ENCODE results near the gene PDE9A. TPM values are rescaled to one million over a fixed set of nuclear protein-coding genes. Genes with fewer than 3 reads are reported as not detected.

PDE9A gene
- total and polyA plus RNA-seq, 10 donors = 7.9 to 45.5 (median 23.8) TPM

GRCh38 chr21:42672699-42673458, 19.5 kb downstream of the PDE9A start:
- Histone ChIP-seq H3K4me1 (peaks cover 0 to 53% (median 23%) of the 10 kb centered on the region in 6 donors), H3K27ac (no peak overlapping the region), H3K9me3 (no peaks in the 10 kb centered on the region), H3K27me3 (replicated peaks in 1 of 7) (peaks cover 0 to 6% (median 0%) of the 10 kb centered on the region in 7 donors), H3K36me3 (no peaks in the 10 kb centered on the region), H3K4me3 (no peak overlapping the region)
- TF ChIP-seq POLR2AphosphoS5 (IDR thresholded peaks at IDR 0.05) (no peak), POLR2A (IDR thresholded peaks at IDR 0.05) (no peak), CTCF (IDR thresholded peaks at IDR 0.05 in 8 of 11, conservative IDR thresholded peaks at IDR 0.05 in 3 of 11) (no peak)
- 81 to 92% (median 85%) methylated on average over 24 of the region's 24 CpGs for WGBS, 5 donors
- DNase-seq = no peak
- intact Hi-C loops (cut with DNase I; ENCODE audit: low total_unique reads) = no loop called here

GRCh38 chr21:42673633-42674328, 20.4 kb downstream of the PDE9A start:
- Histone ChIP-seq H3K4me3 (no peak overlapping the region), H3K27ac (peak overlapping the region in 3 of 8 donors; percentile 14 to 33 (median 27))
- no peak for DNase-seq

GRCh38 chr21:42674351-42674940, 21.0 kb downstream of the PDE9A start:
- no peaks in the 10 kb centered on the region for H3K36me3 ChIP-seq
- 29 to 41% (median 39%) methylated on average over 14 of the region's 14 CpGs for WGBS, 5 donors
- no peak for DNase-seq
- H3K27ac ChIP-seq = peak overlapping the region in 5 of 8 donors; percentile 3 to 35 (median 27)
- TF ChIP-seq CTCF (IDR thresholded peaks at IDR 0.05 in 8 of 11, conservative IDR thresholded peaks at IDR 0.05 in 3 of 11) (no peak), POLR2AphosphoS5 (IDR thresholded peaks at IDR 0.05) (peak in 1 of 3 donors; percentile 44), POLR2A (IDR thresholded peaks at IDR 0.05) (no peak)
- intact Hi-C loops (cut with DNase I; ENCODE audit: low total_unique reads) = no loop called here
- H3K4me1 ChIP-seq = peaks cover 0 to 55% (median 25%) of the 10 kb centered on the region in 6 donors
- peak overlapping the region in 1 of 8 donors; percentile 25 for H3K4me3 ChIP-seq
- peaks cover 0 to 22% (median 0%) of the 10 kb centered on the region in 7 donors for H3K27me3 ChIP-seq (replicated peaks in 1 of 7)
- no peaks in the 10 kb centered on the region for H3K9me3 ChIP-seq

More at GRCh38 chr21:42673633-42674328, 20.4 kb downstream of the PDE9A start:
- H3K27me3 ChIP-seq (replicated peaks in 1 of 7) = peaks cover 0 to 15% (median 0%) of the 10 kb centered on the region in 7 donors
- H3K9me3 ChIP-seq = no peaks in the 10 kb centered on the region
- H3K36me3 ChIP-seq = no peaks in the 10 kb centered on the region
- H3K4me1 ChIP-seq = peaks cover 0 to 55% (median 26%) of the 10 kb centered on the region in 6 donors
- no peak for TF ChIP-seq POLR2A (IDR thresholded peaks at IDR 0.05)
- no peak for TF ChIP-seq CTCF (IDR thresholded peaks at IDR 0.05 in 8 of 11, conservative IDR thresholded peaks at IDR 0.05 in 3 of 11)
- TF ChIP-seq POLR2AphosphoS5 (IDR thresholded peaks at IDR 0.05) = no peak
- WGBS, 5 donors = 79 to 89% (median 83%) methylated on average over 23 of the region's 23 CpGs
- intact Hi-C loops (cut with DNase I; ENCODE audit: low total_unique reads) = no loop called here

Data from spleen (tissue), 11 donors.